HUES64 (cell line): Measurements from ENCODE around the gene ATP2B3.

Source experiments
- H3K27ac ChIP-seq: 2 replicates; pipeline ENCODE4 v1.7.0; 2013; ENCODE audit warnings: low read depth, low read length, inconsistent platforms
- H3K27me3 ChIP-seq: 2 replicates; pipeline ENCODE4 v1.6.1; 2013; ENCODE audit warnings: mild to moderate bottlenecking, low read length; ENCODE audit not compliant: insufficient read depth
- H3K36me3 ChIP-seq: 2 replicates; pipeline ENCODE4 v1.6.1; 2013; ENCODE audit warnings: mild to moderate bottlenecking, low read length; ENCODE audit not compliant: insufficient read depth
- H3K4me1 ChIP-seq: 2 replicates; pipeline ENCODE4 v1.6.1; 2013; ENCODE audit warnings: mild to moderate bottlenecking, low read length, moderate library complexity; ENCODE audit not compliant: insufficient read depth
- H3K4me3 ChIP-seq: 2 replicates; pipeline ENCODE4 v1.5.1; 2013; ENCODE audit warnings: mild to moderate bottlenecking, low read length, moderate library complexity
- H3K9ac ChIP-seq: 2 replicates; pipeline ENCODE4 v1.6.1; 2013; ENCODE audit warnings: mild to moderate bottlenecking, low read depth, low read length
- H3K9me3 ChIP-seq: 2 replicates; pipeline ENCODE4 v1.6.1; 2013; ENCODE audit warnings: low read depth, low read length; ENCODE audit not compliant: insufficient read depth
- WGBS: fragments of 150-250, 120-280 bp; methylation state at CpG from one replicate; pipeline ENCODE4 v1.1.7; 2013; ENCODE audit warnings: missing lambda C conversion rate; 5-methylcytosine and 5-hydroxymethylcytosine counted together

The ATP2B3 gene

DNA sequence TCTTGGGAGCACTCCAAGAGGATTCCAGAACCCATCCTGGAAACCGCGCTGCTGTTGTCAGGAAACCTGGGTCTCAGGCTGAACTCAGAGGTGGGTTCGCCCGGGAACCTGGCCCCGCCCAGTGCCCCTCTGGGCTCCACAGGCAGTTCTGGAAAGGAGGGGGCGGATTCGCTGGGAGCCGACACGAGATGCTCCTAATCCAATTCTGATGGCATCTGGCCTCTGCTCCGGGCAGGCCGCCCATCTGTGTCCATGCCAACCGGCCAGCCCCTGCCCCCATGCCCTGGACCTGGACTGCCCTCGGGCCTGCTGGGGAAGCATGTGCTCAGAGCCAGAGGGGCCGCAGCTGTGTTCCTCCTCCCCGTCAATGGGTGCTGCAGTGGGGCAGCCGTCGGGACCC, 21.0 kb downstream of the ATP2B3 start:
- Histone ChIP-seq H3K36me3 (no peaks in the 10 kb centered on the region), H3K4me1 (no peaks in the 10 kb centered on the region), H3K4me3 (no peak overlapping the region), H3K27ac (no peak overlapping the region), H3K9ac (no peak overlapping the region), H3K9me3 (no peaks in the 10 kb centered on the region), H3K27me3 (no peaks in the 10 kb centered on the region)
- 92% methylated on average over 17 of the region's 17 CpGs for WGBS

DNA sequence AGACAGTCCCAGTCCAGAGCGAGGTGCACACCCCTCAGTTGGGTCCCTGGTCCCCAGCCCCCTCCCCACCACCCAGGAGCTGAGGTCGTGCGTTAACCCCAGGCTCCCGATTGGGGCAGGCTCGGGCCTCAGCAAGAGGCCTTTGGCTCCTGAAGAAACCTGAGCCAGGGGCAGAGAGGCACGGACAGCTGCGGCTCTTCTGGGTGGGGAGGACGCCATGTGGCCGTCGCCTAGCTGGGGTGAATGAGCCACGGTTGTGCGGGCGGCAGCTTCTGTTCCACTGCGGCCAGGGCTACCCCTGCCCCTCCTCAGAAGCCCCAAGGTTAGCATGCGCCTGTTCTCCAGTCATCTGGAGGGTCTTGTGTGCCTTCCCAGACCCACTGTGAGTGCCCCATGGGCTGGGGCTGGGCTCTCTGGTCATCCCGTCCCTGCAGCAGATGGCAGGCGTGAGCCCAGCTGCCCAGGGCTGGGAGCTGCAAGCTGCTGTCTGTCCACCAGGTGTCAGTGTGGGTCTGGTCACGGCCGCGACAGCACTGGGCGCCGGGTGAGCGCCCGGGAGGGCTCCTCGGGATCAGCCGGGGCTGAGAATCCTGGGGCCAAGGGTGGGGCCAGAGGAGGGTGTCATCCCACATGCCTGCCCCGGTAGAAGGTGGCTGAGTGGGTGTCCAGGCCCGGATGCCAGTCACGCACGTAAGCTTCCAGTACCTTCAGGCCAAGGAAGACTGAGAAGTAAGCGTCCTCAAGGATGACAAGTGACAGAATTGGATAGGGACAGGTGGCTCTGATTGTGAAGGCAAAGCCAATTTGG, 21.9 kb downstream of the ATP2B3 start:
- H3K9me3 ChIP-seq = no peaks in the 10 kb centered on the region
- no peak overlapping the region for H3K9ac ChIP-seq
- WGBS = 45% methylated on average over 31 of the region's 31 CpGs
- H3K4me3 ChIP-seq = no peak overlapping the region
- H3K4me1 ChIP-seq = no peaks in the 10 kb centered on the region
- no peaks in the 10 kb centered on the region for H3K27me3 ChIP-seq
- H3K27ac ChIP-seq = no peak overlapping the region
- H3K36me3 ChIP-seq = no peaks in the 10 kb centered on the region

DNA sequence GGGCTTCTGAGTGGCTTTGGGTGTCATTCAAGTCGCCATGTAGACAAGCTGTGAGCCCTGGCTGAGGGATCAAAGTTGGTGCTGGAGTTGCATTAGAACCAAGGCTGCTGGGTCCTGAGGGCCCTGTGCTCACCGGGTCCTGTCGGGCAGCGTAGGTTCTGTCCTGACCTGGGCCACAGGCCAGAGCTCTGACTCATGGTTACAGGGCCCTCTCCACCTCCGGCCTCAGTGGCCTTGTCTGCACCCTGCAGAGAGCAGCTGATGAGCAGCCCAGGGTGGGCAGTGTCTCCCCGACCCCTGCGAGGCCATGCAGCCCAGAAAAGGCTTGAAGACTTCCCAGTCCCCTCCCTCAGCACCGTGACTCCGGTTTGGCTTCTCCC, 22.5 kb downstream of the ATP2B3 start:
- no peak overlapping the region for H3K9ac ChIP-seq
- H3K27me3 ChIP-seq = no peaks in the 10 kb centered on the region
- H3K4me1 ChIP-seq = no peaks in the 10 kb centered on the region
- no peaks in the 10 kb centered on the region for H3K36me3 ChIP-seq
- H3K27ac ChIP-seq = no peak overlapping the region
- WGBS = 79% methylated on average over 9 of the region's 9 CpGs
- no peak overlapping the region for H3K4me3 ChIP-seq
- H3K9me3 ChIP-seq = no peaks in the 10 kb centered on the region

DNA sequence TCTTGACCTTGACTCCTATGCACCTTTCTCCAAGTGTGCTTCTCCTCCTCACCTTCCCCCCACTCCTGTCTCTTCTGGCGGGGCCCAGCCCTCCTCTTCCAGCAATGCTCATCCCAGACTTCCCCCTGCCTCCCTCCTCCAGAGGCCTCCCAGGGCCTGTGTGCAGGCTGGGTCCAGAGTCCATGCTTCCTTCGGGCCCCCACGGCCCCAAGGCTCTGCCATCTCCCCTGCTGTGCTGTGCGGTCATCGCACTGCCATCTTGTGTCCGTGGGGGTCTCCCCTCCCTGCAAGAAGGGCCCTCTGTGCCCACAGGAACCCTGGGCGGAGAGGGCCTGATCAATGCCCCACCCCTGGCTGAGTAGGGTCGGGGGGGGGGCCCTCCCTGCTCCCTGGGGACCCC, 27.3 kb downstream of the ATP2B3 start:
- Histone ChIP-seq H3K4me1 (no peaks in the 10 kb centered on the region), H3K9ac (no peak overlapping the region), H3K9me3 (no peaks in the 10 kb centered on the region), H3K4me3 (no peak overlapping the region), H3K27ac (no peak overlapping the region), H3K36me3 (no peaks in the 10 kb centered on the region), H3K27me3 (no peaks in the 10 kb centered on the region)
- WGBS = 82% methylated on average over 8 of the region's 8 CpGs

DNA sequence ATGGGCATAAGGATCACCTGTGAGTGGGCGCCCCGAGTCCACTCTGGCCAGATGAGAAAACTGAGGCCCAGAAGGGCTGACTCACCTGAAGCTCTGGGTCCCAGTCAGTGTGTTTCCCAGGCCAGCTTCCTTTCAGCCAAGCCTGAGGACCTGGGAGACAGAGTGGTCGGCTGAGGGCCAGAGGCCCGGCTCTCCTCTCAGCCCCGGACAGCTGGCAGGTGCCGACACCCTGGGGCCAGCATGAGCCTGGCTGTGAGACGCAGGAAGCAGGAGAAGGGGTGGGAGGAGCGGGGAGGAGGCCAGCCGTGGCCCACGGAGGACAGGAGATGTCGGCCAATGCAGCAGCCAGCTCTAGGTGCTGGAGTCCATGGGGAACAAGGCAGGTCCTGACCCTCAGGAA, 28.9 kb downstream of the ATP2B3 start:
- Histone ChIP-seq H3K36me3 (no peaks in the 10 kb centered on the region), H3K27ac (no peak overlapping the region), H3K9ac (no peak overlapping the region), H3K4me1 (no peaks in the 10 kb centered on the region), H3K4me3 (no peak overlapping the region), H3K27me3 (no peaks in the 10 kb centered on the region), H3K9me3 (no peaks in the 10 kb centered on the region)
- WGBS = 88% methylated on average over 11 of the region's 11 CpGs

DNA sequence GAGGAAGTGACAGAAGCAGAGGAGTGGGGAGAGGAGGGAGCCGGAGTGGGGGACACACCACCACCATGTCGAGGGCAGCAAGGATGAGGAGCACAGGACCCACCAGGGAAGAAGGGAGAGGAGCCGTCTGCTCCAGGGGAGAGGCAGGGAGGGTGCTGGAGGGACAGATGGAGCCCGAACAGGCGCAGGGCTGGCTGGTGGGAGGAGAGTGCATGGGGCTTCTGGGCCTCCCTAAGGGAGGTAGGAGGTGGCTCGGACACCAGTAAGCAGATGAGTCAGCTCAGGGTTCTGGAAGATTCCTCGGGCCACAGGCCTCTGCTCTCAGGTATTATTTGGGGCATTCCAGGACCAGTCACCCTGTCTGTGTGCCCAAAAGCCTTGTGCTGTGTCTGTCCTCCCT, 29.8 kb downstream of the ATP2B3 start:
- no peaks in the 10 kb centered on the region for H3K9me3 ChIP-seq
- no peaks in the 10 kb centered on the region for H3K36me3 ChIP-seq
- no peaks in the 10 kb centered on the region for H3K4me1 ChIP-seq
- H3K27me3 ChIP-seq = no peaks in the 10 kb centered on the region
- no peak overlapping the region for H3K4me3 ChIP-seq
- WGBS = 78% methylated on average over 7 of the region's 7 CpGs
- no peak overlapping the region for H3K27ac ChIP-seq
- H3K9ac ChIP-seq = no peak overlapping the region

DNA sequence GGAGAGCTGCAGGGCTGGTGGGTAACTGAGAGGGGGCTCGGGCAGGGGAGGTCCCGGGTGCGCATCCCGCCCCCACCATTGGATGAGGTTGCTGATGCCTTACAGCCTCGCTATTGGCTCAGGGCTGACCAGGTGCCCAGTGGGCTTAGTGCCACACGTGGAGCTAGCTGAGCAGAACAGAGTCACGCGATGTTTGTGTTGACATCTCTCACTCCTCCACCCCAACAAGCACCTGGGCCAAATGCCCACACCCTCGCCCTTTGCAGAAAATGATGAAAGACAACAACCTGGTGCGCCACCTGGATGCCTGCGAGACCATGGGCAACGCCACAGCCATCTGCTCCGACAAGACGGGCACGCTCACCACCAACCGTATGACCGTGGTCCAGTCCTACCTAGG, 31.8 kb downstream of the ATP2B3 start:
- Histone ChIP-seq H3K9me3 (no peaks in the 10 kb centered on the region), H3K36me3 (no peaks in the 10 kb centered on the region), H3K27ac (no peak overlapping the region), H3K4me1 (no peaks in the 10 kb centered on the region), H3K9ac (no peak overlapping the region), H3K27me3 (no peaks in the 10 kb centered on the region), H3K4me3 (no peak overlapping the region)
- WGBS = 95% methylated on average over 16 of the region's 17 CpGs

DNA sequence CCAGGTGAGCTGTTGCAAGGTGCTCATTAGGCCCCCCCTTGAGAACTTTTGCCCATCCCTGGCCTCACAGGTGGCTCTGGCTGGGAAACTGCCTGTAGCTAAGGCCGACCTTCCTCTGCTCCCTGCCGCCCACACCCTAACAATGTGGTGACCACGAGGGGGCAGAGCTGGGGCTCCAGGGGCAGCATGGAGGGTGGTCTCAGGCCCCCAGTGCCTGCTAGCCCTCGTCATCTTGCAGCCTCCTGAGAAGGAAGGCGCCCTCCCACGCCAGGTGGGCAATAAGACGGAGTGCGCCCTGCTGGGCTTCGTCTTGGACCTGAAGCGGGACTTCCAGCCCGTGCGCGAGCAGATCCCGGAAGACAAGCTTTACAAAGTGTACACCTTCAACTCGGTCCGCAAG, 32.4 kb downstream of the ATP2B3 start:
- H3K4me1 ChIP-seq = no peaks in the 10 kb centered on the region
- 88% methylated on average over 16 of the region's 16 CpGs for WGBS
- H3K9me3 ChIP-seq = no peaks in the 10 kb centered on the region
- no peaks in the 10 kb centered on the region for H3K27me3 ChIP-seq
- no peak overlapping the region for H3K4me3 ChIP-seq
- H3K9ac ChIP-seq = no peak overlapping the region
- H3K36me3 ChIP-seq = no peaks in the 10 kb centered on the region
- no peak overlapping the region for H3K27ac ChIP-seq

DNA sequence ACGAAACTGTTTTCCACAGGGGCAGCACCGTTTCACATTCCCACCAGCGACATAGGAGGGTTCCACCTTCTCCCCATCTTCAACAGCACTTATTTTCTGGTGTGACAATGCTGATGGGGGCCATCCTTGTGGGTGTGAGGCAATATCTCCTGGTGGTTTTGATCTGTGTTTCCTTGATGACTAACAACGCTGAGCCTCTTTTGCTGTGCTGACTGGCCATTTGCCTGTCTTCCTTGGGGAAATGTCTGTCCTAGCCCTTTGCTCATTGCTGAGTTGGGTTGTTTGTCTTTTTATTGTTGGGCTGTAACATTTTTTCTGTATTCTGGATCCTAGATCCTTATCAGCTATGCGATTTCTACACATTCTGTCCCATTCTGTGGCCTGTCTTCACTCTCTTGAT, 33.7 kb downstream of the ATP2B3 start:
- WGBS = 94% methylated on average over 2 of the region's 5 CpGs
- Histone ChIP-seq H3K27ac (no peak overlapping the region), H3K36me3 (no peaks in the 10 kb centered on the region), H3K9ac (no peak overlapping the region), H3K4me3 (no peak overlapping the region), H3K27me3 (no peaks in the 10 kb centered on the region), H3K9me3 (no peaks in the 10 kb centered on the region), H3K4me1 (no peaks in the 10 kb centered on the region)

DNA sequence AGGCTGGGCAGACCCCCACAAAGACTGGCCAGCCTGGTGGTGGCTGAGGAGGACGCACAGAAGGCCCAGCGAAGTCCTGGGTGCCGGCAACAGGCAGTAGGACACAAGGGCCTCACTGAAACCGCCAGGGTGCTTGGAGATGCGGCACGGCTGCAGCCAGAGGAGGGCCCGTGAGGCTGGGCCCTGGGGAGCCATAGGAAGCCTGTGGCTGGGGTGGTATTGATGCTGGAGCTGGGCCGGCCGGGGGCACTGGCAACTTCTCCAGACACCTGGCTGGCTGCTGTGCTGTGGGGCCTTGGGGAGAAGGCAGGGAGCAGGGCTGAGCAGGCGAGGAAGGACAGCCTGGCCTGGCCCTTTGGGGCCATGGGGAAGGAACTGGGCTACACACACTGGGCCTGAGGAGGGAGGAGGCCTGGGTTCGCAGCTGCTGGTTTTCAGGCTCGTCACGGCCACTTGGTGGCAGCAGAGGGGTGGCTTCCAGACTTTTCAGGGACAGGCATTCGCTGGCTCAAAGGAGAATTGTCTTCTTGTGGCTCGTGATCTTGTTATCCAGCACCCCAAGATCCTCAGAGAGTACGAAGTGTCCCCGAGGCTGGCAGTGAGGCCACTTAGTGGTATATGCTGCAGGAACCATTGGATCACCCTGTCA, 37.2 kb downstream of the ATP2B3 start:
- Histone ChIP-seq H3K27me3 (no peaks in the 10 kb centered on the region), H3K9ac (no peak overlapping the region), H3K27ac (no peak overlapping the region), H3K4me1 (no peaks in the 10 kb centered on the region), H3K4me3 (no peak overlapping the region), H3K36me3 (no peaks in the 10 kb centered on the region), H3K9me3 (no peaks in the 10 kb centered on the region)
- 52% methylated on average over 17 of the region's 17 CpGs for WGBS

DNA sequence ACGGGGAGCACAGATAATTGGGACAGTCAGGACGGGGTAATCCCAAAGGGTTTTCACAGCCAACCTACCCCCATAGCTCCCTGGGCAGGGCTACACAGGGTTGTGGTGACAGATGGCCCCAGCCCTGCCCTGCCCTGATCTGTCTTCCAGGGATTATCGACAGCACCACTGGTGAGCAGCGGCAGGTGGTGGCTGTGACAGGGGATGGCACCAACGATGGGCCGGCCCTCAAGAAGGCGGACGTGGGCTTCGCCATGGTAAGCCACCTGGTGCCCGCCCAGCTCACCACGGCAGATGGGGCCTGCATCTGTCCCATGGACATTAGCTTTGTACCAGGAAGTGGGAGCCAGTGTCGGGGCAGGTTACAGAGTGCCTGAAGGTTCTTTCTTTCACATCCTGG, 39.3 kb downstream of the ATP2B3 start:
- H3K27me3 ChIP-seq = no peaks in the 10 kb centered on the region
- no peaks in the 10 kb centered on the region for H3K36me3 ChIP-seq
- no peak overlapping the region for H3K27ac ChIP-seq
- H3K4me3 ChIP-seq = no peak overlapping the region
- no peaks in the 10 kb centered on the region for H3K4me1 ChIP-seq
- 91% methylated on average over 12 of the region's 12 CpGs for whole genome bisulfite sequencing
- no peaks in the 10 kb centered on the region for H3K9me3 ChIP-seq
- no peak overlapping the region for H3K9ac ChIP-seq
